ENCODE results near the gene IL4I1.

DNA sequence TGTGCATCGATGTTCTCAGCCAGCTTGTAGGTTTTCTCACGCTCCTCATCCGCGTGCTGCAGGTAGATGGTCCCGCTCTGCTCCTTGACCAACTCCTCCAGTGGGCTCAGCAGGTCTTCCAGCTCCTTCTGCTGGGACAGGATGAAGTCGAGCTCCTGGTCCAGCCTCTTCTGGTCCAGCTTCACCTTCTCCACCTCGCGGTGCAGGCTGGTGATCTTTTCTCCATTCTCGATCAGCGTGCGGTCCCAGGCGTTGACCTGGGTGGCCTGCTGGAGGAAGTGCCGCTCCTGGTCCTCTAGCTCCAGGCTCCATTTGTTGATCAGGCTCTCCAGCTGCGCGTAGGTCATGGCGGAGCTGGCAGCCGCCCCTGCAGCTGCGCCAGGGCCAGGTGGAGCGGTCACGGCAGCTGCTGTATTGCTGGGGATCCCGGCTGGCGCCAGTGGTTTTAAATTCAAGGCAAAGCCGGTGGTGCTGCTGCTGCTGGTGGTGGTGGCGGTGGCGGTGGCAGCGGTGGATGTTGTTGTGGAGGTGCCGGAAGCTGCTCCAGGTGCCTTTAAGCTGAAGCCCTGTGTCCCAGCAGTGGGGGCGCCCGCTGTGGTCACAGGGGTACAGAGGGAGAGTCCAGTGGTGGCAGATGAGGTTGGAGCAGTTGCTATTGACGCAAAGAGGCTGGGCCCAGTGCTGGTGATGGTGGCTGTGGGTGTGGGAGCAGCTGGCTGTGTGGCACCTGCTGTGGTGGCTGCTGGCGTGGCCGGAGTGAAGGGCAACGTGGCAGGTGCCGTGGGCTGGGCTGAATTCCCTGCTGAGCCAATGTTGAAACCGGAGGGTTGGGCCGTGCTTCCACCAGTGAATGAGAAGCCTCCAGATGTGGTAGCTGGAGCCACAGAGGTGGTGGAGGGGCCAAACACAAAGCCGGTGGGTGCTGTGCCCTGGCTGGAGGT is 12.1 kb upstream of the IL4I1 start:
- TF ChIP-seq, protein P1, sequence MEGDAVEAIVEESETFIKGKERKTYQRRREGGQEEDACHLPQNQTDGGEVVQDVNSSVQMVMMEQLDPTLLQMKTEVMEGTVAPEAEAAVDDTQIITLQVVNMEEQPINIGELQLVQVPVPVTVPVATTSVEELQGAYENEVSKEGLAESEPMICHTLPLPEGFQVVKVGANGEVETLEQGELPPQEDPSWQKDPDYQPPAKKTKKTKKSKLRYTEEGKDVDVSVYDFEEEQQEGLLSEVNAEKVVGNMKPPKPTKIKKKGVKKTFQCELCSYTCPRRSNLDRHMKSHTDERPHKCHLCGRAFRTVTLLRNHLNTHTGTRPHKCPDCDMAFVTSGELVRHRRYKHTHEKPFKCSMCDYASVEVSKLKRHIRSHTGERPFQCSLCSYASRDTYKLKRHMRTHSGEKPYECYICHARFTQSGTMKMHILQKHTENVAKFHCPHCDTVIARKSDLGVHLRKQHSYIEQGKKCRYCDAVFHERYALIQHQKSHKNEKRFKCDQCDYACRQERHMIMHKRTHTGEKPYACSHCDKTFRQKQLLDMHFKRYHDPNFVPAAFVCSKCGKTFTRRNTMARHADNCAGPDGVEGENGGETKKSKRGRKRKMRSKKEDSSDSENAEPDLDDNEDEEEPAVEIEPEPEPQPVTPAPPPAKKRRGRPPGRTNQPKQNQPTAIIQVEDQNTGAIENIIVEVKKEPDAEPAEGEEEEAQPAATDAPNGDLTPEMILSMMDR (IDR thresholded peaks at IDR 0.05) = no peak
- TF ChIP-seq POLR2A (IDR thresholded peaks at IDR 0.05) = no peak

Measured in adrenal gland (tissue), 5 donors.